NCI-H146 treated with DMSO at 0.1 percent for 48 hours (cell line): ENCODE results near the gene THOP1.
"Not testable (repeated sequence)": the region's sequence is repeated elsewhere in the genome, so short reads cannot be mapped to it uniquely, and the experiment has no call there.

Experiments
- DNase-seq: peaks from one replicate; lab custom pipeline; 2025; ENCODE audit not compliant: unreplicated experiment; lab: John Stamatoyannopoulos, UW

The THOP1 gene

DNA sequence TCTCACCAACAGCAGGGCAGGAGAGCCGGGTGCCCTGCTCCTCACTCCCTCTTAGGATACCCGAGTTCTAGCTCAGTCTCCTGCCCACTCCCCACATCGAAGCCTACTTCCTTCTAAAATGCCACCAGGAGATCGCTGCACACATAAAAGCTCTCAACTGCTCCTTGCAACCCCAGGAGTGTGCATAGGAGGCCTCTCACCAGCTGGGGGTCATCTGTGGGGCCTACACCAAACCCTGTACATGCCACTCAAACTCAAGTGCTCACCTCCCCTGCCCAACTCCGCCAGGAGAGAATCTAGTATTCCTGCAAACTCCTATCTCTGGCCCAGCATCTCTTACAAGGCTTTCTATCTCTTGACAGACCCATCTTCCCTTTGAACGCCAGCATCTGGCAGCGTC is 5.0 kb upstream of the THOP1 start:
- no peak for DNase-seq

DNA sequence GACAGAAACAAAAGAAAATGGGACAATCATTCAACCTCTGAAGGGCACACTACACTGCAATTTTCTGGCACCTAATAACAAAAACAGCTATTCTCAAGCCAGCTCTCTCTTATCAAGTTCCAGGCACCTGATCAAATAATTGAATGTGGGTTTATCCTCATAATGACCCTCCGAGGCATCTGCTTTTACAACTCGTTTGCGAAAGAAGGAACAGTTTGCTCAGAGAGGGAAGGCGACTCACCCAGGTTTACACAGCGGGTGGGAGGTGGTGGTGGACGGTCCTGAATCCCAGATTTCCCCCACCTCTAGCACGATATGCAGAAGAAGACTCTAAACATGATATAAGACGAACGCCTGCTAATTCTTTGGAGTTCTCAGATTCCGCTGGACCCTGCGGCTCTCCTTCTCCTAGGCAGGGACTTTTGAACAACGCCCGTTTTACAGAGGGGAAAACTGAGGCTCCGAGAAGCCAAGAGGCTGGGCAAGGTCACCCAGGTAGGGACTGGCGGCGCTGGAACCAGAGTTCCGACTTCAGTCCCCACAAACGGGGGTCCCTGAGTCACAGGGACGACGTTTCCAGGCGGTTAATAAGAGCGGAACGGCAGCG is 2.9 kb upstream of the THOP1 start:
- DNase-seq, result peak; percentile 83

DNA sequence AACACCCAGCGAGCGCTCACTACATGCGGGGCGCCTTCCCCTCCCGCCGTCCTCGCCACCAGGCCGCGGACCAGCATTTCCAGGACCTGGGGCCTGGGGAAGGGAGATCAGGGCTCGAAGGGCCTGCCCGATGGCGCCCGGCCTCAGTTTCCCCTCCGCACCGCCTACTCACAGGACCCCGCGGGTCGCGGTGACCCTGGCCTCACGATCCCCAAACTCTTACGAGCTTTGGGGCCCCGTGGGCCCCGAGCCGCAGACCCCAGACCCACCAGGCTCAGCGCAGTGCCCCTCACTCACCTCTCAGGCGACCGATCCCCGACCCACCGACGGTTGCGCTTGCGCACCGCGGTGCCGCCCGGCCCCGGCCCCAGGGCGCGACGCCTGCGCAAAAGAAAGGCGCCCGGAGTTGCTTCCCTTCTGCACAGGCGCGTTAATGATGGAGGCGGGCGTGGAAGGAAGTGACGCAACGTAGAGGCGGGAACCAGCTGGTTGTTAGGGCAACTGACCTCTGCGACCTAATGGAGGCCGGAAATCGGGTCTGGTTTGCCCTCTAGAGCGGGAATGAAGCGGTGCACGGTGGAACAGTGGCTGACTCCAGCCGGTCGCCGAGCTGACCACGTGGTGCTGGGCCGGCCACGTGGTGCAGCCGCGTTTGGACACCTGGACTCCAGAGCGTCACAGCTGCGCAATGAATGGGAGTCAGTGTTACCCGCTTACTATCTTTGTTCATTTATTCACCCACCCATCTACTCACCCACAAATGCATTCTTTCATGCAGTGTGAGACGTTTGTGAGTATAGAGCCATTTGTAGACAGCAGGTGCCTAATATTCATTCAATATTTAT is 2.1 kb upstream of the THOP1 start, which contains the start of gene SGTA:
SGTA (minus strand) TSS at position 338 of the 845 bp plus-strand sequence. CDS start 14,205 bp downstream, outside the sequence.
- peak; percentile 93 for DNase-seq

DNA sequence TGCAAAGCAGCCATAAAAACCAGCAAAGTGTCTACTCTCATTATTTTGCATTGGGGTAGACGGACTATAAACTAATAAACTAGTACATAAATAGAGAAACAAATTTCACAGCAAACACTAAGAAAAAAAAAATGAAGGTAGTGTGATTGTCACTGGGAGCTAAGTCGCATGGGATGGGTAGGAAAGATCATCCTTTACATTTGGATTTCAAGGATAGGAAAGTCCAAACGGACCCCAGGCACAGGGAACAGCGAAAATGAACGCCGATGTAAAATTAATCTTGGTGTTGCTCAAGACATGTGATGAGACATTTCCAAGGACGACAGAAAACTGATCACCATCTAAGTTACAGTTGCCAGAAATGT is 1.5 kb upstream of the THOP1 start:
- DNase-seq, result no peak

DNA sequence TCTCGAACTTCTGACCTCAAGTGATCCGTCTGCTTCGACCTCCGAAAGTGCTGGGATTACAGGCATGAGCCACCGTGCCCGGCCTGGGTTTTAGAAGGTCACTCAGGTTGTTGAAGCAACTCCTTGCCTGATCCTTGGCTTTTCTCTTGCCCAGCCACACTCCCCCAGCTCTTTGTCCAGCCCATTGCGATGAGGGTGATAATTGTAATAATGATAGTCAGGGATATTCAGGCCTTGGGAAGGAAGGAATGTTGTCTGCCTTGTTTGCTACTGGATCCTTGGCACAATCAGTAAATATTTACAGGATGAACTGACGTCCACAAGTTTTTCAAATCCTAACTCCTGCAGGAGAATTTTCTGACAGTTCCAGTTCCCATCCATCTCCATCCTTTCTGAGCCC is 1.8 kb downstream of the THOP1 start:
- no peak for DNase-seq

DNA sequence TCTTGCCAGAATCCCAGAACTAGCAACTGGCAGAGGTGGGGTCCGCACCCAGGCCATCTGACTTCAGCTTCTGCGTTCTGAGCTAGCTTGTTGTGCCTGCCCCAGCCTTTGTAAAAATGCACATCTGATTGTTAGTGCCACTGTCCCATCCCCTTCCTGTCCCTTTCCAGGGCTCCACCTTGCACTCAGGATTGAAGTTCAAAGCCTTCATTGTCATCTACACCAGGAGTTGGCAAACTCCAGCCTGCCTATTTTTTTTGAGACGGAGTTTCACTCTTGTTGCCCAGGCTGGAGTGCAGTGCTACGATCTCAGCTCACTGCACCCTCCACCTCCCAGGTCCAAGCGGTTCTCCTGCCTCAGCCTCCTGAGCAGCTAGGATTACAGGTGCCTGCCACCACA is 2.9 kb downstream of the THOP1 start:
- no peak for DNase-seq

DNA sequence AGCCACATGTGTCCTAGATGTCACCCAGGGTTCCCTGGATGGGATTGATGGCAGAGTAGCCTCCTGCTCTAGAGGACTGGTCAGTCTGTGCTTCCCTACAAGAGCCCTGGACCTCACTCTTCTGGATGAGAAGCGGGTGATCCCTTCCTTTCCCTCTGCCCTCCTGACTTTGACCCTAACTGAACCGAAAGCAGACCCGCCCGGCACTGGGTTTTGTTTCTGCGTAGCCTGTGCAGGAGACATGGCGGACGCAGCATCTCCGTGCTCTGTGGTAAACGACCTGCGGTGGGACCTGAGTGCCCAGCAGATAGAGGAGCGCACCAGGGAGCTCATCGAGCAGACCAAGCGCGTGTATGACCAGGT is 4.9 kb downstream of the THOP1 start:
- DNase-seq, result no peak

DNA sequence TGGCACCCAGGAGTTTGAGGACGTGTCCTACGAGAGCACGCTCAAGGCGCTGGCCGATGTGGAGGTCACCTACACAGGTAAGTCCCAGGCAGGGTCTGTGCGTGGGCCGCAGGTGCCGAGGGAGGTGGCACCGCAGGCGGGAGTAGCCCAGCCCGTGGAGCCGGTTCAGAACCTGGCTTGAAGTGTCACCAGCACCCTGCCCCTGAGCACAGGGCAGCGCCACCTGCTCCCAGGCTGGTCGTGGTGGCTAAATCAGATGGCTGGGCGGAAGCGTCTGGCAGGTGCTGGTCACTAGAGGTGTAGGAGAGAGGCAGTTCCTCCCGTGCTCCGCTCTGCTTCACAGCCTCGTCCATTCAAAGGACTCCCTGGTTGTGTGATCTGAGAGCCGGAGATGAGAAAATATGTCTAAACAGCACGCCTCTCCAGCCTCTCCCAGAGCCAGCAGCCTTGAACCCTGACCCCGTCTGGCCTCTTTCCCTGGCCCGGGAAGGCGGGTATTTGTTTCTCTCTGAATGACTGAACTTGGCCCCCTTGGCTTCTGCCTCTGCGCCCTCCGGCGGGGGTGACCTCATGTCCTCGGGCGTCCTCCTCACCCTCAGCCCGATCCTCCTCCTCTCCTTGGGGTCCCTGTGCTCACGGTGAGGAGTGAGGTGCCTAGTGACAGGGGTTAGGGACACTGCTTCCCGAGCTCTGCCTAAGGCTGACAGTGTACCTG is 5.4 kb downstream of the THOP1 start:
- no peak for DNase-seq

DNA sequence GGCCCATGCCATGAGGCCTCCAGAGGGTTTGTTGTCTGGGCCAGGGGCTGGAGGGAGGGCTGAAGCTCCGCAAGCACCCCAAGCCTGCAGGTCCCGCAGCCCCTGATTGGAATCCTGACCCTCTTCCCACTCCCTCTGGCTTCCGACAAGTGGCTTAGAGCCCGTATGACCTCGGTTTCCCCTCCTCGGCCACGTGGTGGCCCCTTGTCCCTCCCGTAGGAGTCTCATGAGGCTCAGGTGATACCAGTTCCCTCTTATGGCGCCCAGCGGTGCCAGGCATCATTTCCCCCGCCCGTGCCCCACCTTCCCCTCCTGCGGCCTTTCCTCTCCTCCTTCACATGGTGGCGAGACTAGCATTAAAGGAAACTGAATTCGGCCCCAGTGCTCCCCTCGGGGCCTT is 6.1 kb downstream of the THOP1 start:
- DNase-seq, result no peak

DNA sequence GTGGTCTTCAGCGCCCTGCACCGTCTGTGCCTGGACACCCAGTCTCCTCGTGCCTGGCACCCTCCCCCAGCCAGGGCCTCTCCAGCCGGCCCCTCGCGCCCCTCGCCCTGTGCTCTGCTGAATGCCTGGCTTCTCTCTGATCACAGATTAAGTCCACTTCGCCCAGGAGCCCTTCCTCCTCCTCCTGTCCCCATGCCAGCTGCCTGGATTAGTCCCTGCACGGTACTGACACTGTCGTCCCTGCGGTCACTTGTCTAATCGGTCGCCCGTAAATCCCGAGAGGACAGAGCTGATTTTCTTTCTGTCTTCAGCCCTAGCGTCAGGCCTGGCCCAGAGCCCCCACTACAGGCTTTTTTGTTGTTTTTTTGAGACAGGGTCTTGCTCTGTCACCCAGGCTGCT is 6.6 kb downstream of the THOP1 start:
- DNase-seq, result no peak

DNA sequence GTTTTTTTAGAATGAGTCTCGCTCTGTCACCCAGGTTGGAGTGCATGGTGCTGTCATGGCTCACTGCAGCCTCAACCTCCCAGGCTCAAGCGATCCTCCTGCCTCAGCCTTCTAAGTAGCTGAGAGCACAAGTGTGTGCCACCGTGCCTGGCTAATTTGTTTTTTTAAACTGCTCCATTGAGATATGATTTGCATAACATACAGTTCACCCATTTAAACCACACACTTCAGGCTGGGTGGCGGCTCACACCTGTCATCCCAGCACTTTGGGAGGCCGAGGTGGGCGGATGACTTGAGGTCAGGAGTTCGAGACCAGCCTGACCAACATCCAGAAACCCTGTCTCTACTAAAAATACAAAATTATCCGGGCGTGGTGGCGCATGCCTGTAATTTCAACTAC is 7.4 kb downstream of the THOP1 start:
- not testable (repeated sequence) for DNase-seq

DNA sequence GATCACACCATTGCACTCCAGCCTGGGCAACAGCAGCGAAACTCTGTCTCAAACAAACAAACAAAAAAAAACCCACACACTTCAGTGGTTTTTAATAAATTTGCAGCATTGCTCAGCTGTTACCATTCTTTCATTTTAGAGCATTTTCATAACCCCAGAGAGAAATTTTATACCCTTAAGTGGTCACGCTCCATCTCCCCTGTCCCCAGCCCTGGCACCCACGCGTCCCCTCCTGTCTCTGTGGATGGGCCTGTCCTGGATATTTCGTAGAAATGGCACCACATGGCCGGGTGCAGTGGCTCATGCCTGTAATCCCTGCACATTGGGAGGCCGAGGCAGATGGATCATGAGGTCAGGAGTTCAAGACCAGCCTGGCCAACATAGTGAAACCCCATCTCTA is 7.8 kb downstream of the THOP1 start:
- DNase-seq, result no peak

DNA sequence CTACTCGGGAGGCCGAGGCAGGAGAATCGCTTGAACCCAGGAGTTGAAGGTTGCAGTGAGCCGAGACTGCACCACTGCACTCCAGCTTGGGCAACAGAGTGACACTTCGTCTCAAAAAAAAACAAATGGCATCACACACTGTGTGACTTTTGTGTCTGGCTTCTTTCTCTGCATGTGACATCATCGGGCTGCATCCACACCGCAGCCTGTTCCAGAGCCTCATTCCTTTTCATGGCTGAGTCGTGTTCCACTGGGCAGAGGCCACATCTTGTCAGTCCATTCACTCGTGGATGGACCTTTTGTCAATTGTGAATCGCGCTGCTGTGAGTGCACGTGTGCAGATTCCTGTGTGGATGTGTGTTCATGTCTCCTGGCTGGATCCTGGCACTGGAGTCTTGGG is 8.3 kb downstream of the THOP1 start:
- no peak for DNase-seq

DNA sequence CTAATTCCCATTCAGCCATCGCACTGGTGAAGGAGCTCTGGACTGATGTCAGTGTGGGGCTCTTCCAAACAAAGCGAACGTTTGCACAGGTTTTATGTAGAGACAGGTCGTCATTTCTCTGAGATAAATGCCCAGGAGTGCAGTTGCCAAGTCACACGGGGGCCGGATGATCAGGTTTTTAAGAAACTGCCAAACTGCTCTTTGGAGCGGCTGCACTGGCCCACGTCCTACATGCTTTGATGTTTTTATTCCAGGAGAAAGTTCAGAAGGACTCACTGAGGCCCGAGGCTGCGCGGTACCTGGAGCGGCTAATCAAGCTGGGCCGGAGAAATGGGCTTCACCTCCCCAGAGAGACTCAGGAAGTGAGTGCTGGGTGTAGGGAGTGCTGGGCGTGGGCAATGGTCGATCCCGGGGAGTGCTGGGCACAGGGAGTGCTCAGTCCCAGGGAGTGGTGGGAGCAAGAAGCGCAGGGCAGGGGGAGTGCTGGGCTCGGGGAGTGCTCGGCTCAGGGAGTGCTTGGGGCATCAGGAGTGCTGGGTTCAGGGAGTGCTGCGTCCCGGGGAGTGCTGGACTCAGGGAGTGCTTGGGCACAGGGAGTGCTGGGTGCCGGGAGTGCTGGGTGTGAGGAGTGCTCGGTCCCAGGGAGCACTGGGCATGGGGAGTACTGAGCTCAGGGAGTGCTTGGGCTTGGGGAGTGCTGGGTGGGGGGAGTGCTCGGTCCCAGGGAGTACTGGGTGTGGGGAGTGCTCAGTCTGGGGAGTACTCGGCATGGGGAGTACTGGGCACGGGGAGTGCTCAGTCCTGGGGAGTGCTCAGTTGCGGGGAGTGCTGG is 10.7 kb downstream of the THOP1 start:
- DNase-seq, result no peak

DNA sequence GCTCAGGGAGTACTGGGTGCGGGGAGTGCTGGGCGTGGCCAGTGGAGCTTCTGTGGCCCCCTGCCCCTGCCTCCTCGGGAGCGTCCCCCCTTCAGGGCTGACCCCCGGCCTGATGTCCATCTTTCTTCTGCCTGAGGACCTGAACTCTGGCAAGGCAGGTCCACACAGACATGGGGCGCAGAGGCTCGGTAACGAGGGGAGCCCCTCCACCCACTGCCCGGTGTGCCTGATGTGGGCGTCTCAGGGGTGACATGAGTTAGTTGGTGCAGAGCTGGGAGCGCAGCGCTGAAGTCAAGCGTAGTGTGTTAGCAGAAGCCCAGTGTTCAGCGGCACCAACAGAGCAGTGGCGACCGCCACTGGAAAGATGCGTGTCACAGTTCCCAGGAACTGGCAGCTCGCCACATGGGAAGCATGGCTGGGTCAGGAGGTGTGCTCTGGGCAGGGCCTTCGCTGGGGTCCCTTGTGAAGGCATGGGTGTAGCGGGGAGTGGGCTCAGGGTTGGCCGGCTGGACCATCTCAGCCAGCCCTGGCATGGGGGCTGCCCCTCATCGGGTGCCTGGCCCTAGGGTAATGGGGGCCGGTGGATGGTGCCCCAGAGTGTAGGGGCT is 11.5 kb downstream of the THOP1 start:
- no peak for DNase-seq

DNA sequence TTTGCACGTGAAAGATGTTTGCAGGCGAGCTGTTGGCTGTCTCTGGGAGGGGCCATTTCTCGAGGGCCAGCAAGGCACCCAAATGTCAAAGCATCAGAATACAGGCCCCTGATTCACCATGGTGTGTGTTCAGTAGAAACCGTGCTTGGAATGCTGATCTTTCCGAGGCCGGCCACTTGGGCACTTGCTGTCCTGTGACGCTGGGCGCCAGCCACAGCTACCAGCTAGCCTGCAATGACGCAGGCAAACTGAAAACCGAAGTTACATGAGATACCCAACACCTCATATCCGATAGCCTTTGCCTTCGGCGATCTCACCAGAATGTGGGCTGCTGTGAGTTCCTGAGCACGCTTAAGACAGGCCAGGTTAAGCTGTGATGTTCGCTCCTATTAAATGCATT is 12.0 kb downstream of the THOP1 start:
- DNase-seq, result no peak

DNA sequence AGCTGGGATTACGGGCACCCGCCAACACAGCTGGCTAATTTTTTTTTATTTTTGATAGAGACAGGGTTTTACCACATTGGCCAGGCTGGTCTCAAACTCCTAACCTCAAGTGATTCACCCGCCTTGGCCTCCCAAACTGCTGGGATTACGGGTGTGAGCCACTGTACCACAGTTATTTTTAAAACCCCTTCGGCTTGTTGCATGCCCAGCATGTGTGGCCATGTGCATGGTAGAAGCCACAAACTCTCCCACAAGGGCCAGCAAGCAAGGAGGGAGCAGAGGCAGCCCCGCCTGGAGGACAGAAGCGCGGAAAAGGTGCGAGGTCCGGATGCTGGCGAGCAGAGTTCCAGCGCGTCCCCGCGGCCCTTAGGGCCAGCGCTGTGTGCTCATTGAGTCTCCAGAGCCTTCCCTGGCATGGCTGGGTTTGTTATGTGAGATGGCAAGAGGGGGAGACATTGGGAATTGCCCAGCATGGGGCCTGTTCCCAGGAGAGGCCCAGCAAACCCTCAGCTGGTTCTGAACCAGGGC is 12.9 kb downstream of the THOP1 start:
- no peak for DNase-seq

DNA sequence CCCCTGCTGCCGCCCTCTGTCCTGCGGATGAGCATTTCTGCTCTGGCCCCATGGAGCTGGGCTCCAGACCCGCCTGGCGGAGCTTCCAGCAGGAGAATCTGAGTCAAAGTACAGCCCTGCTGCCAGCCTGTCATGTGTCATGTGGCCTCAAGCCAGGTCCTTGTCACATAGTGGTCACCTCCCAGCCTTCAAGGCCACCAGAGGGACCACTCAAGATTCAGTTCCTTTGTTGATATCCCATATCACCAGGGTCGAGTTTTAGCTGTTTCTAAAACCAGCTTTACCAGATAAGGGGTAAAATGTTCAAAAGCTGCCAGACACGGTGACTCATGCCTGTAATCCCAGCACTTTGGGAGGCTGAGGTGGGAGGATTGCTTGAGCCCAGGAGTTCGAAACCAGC is 13.4 kb downstream of the THOP1 start:
- DNase-seq, result no peak

DNA sequence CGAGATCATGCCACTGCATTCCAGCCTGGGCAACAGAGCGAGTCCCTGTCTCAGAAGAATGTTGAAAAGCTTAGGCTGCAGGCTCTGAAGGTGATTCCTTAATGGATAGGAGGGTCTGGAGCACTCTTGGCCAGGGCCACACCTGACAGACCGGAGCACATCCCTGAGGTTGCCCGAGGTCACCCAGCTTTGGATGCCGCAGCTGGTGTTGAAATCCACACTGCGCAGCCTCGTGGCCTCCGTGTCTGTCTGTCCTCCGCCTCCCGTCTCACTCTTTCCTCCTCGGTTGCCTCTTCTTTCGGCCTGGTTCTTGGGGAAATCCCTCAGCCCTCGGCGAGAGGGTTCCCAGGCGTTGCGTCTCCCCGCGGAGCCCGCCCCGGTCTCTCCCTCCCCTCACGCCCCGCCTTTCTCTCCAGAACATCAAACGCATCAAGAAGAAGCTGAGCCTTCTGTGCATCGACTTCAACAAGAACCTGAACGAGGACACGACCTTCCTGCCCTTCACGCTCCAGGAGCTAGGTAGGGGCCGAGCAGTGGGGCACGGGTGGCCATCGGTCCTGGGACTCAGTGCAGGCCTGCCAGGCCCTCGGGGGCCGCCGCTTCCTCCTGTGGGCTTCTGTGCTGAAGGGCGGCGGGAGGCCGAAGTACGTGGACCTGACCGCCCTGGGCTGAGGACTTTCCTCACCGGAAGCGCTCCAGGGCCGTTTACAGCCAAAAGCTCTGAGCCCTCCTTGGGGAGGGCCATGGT is 14.1 kb downstream of the THOP1 start:
- DNase-seq, result no peak

DNA sequence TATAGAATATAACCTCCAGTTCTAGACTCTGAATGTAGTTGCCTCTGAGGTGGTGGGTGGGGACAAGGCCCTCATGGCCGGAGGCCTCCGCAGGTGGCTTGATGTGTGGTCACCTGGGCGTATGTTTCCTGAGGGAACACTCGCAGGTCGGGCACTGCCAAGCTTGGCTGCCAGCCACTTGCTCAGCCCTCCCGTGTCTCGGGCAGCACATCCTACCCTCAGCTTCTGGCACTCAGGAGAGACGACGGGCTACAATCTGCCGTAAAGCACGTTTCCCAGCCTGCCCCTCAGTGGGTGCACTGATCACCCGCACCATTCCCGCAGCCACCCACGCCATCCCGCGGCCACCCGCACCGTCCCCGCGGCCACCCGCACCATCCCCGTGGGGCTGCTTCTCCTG is 15.2 kb downstream of the THOP1 start:
- no peak for DNase-seq
